K562 (cell line): ENCODE results near the gene GAMT. TPM values are rescaled to one million over a fixed set of nuclear protein-coding genes. Genes with fewer than 3 reads are reported as not detected.

ENCODE experiments used
- ATAC-seq: fragments of 200-7000 bp; cut with Tn5 transposase; 3 replicates; pipeline ENCODE4 v1.9.1; 2020; ENCODE audit warnings: moderate library complexity
- BruUV-seq: library from RNA; stranded (reverse); fragments of 400-500 nt; replicated peaks from 2 replicates; lab custom pipeline; 2021; lab: Mats Ljungman, UMichigan
- CTCF ChIA-PET: fragments of 300-600 bp; formaldehyde crosslinking; extraction: SDS; loops from one replicate; lab custom pipeline; 2021; ENCODE audit warnings: low intra/inter-chr PET ratio; lab: Yijun Ruan, JAX
- POLR2A ChIA-PET: fragments of 300-600, 350-650 bp; sonication (Branson Sonifier 250); formaldehyde crosslinking; extraction: SDS; loops from one replicate; lab custom pipeline; 2021; ENCODE audit warnings: antibody characterized with exemption, inconsistent platforms; lab: Yijun Ruan, JAX
- DNase-seq, 4 experiments: peaks; one replicate each; pipeline versions ENCODE4 v3.0.0 to v3.0.0-alpha.2; 2011 to 2018; ENCODE audit warnings: low spot score in 3 of 4, mixed read lengths in 3 of 4; ENCODE audit errors: extremely low read depth in 1 of 4
- FAIRE-seq: peaks from 2 replicates; lab custom pipeline; 2011; peaks lifted over from hg19 to GRCh38; lab: Jason Lieb, UNC
- H2AFZ ChIP-seq: 2 replicates; pipeline ENCODE4 v1.6.0; 2011; ENCODE audit warnings: low read depth, low read length, control low read depth, inconsistent platforms
- H3K27ac ChIP-seq: fragments of 200-600 bp; 3 replicates; pipeline ENCODE4 v1.8.0; 2011; ENCODE audit warnings: low read depth, mild to moderate bottlenecking, control low read depth, inconsistent platforms, low read length, moderate library complexity, mixed read lengths; ENCODE audit errors: extremely low read depth
- H3K27me3 ChIP-seq, 2 experiments: fragments of 300-600 bp in 1 of 2; 2 replicates in 1 of 2; 3 replicates in 1 of 2; pipeline versions ENCODE4 v1.6.0 to v1.8.0; 2011; ENCODE audit warnings: inconsistent platforms in 2 of 2, low read length in 2 of 2, mild to moderate bottlenecking in 1 of 2, mixed read lengths in 1 of 2, moderate library complexity in 1 of 2; ENCODE audit not compliant: control insufficient read depth in 2 of 2, insufficient read depth in 2 of 2
- H3K36me3 ChIP-seq: fragments of 300-600 bp; 3 replicates; pipeline ENCODE4 v1.8.0; 2011; ENCODE audit warnings: mild to moderate bottlenecking, low read length, inconsistent platforms; ENCODE audit not compliant: control insufficient read depth, insufficient read depth
- H3K4me1 ChIP-seq, 2 experiments: fragments of 200-600 bp in 1 of 2; replicated peaks in 1 of 2; 2 replicates in 1 of 2; 3 replicates in 1 of 2; pipeline versions ENCODE4 v1.5.1 to v1.8.0; 2011; ENCODE audit warnings: inconsistent platforms in 2 of 2, low read length in 2 of 2, mild to moderate bottlenecking in 1 of 2, mixed read lengths in 1 of 2, moderate library complexity in 1 of 2; ENCODE audit not compliant: control insufficient read depth in 2 of 2, insufficient read depth in 2 of 2
- H3K4me2 ChIP-seq: 2 replicates; pipeline ENCODE4 v1.6.1; 2011; ENCODE audit warnings: low read length, control low read depth, inconsistent platforms, mixed read lengths; ENCODE audit not compliant: insufficient read depth
- H3K4me3 ChIP-seq: fragments of 200-600 bp; sonication (generic), shearing (Covaris generic); 2 replicates; pipeline ENCODE4 v1.5.1; 2016; ENCODE audit warnings: control low read depth, inconsistent platforms
- H3K79me2 ChIP-seq: fragments of 200-600 bp; 3 replicates; pipeline ENCODE4 v1.8.0; 2011; ENCODE audit warnings: low read length, inconsistent platforms; ENCODE audit not compliant: control insufficient read depth, insufficient read depth
- H3K9ac ChIP-seq, 2 experiments: 2 replicates each; pipeline versions ENCODE4 v1.6.0 to v1.6.1; 2011; ENCODE audit warnings: low read depth in 2 of 2, low read length in 2 of 2, control low read depth in 1 of 2, inconsistent platforms in 1 of 2, mild to moderate bottlenecking in 1 of 2, mixed read lengths in 1 of 2; ENCODE audit not compliant: insufficient read depth in 1 of 2
- H3K9me1 ChIP-seq: one replicate; pipeline ENCODE4 v1.6.0; 2011; ENCODE audit warnings: inconsistent platforms, mild to moderate bottlenecking, low read length, moderate library complexity; ENCODE audit not compliant: control insufficient read depth, insufficient read depth
- H3K9me3 ChIP-seq: replicated peaks from 2 replicates; pipeline ENCODE4 v1.5.1; 2011; ENCODE audit warnings: low read depth, low read length, inconsistent platforms; ENCODE audit not compliant: control insufficient read depth, insufficient read depth
- H4K20me1 ChIP-seq: replicated peaks from 2 replicates; pipeline ENCODE4 v1.6.1; 2011; ENCODE audit warnings: low read length, inconsistent platforms, mixed read lengths; ENCODE audit not compliant: control insufficient read depth, insufficient read depth
- BCOR ChIP-seq: fragments of 450-650 bp; IDR thresholded peaks from 2 replicates; pipeline ENCODE4 v1.6.1; 2016
- BMI1 ChIP-seq: fragments of 150-350 bp; IDR thresholded peaks from 2 replicates; pipeline ENCODE4 v1.6.1; 2014; ENCODE audit warnings: low read length
- ESRRA ChIP-seq: fragments of 450-650 bp; IDR thresholded peaks from 2 replicates; pipeline ENCODE4 v1.6.1; 2014; ENCODE audit warnings: low read depth, mild to moderate bottlenecking, moderate library complexity, borderline replicate concordance
- GATA2 ChIP-seq: sonication (generic); formaldehyde crosslinking; IDR thresholded peaks from 2 replicates; pipeline ENCODE4 v1.4.0; 2020; ENCODE audit warnings: mild to moderate bottlenecking, missing genetic modification reagents
- HLTF ChIP-seq: fragments of 450-650 bp; IDR thresholded peaks from 2 replicates; pipeline ENCODE4 v1.6.1; 2016
- ID3 ChIP-seq, 2 experiments: fragments of 250-450 bp in 1 of 2; fragments of 450-650 bp in 1 of 2; sonication (Bioruptor Pico) in 1 of 2; IDR thresholded peaks; 2 replicates each; pipeline versions ENCODE4 v1.6.1 to v1.8.0; 2016 to 2021; ENCODE audit warnings: mild to moderate bottlenecking in 2 of 2, moderate library complexity in 2 of 2, missing compliant biosample characterization in 1 of 2, missing genetic modification characterization in 1 of 2
- IRF2 ChIP-seq: sonication (generic); formaldehyde crosslinking; IDR thresholded peaks from 2 replicates; pipeline ENCODE4 v1.8.1; 2022; ENCODE audit warnings: mild to moderate bottlenecking, missing genetic modification reagents
- MIER1 ChIP-seq: fragments of 450-650 bp; IDR thresholded peaks from 2 replicates; pipeline ENCODE4 v1.6.1; 2016; ENCODE audit warnings: antibody characterized with exemption, mild to moderate bottlenecking, low read depth
- MYC ChIP-seq, 2 experiments: fragments of 250-450 bp in 1 of 2; sonication (Bioruptor Pico) in 1 of 2; IDR thresholded peaks; 2 replicates each; pipeline versions ENCODE4 v1.5.1 to v1.6.1; 2012 to 2021; ENCODE audit warnings: low read depth in 2 of 2, borderline replicate concordance in 1 of 2, improper control_type of control experiment in 1 of 2, low read length in 1 of 2, mild to moderate bottlenecking in 1 of 2, moderate library complexity in 1 of 2
- NCOA1 ChIP-seq: fragments of 450-650 bp; IDR thresholded peaks from 2 replicates; pipeline ENCODE4 v1.6.1; 2016; ENCODE audit warnings: low read depth
- POLR2A ChIP-seq: fragments of 450-650 bp; conservative IDR thresholded peaks from 2 replicates; pipeline ENCODE4 v1.6.1; 2016
- POLR2G ChIP-seq: fragments of 200-400 bp; formaldehyde crosslinking; IDR thresholded peaks from 2 replicates; pipeline ENCODE4 v1.6.1; 2017; ENCODE audit warnings: low read depth, mild to moderate bottlenecking, antibody characterized with exemption, low read length, moderate library complexity
- RBBP5 ChIP-seq: fragments of 200-600 bp; sonication (generic); IDR thresholded peaks from 2 replicates; pipeline ENCODE4 v1.6.1; 2012; ENCODE audit warnings: borderline replicate concordance, mild to moderate bottlenecking, low read length, control low read depth, inconsistent platforms; ENCODE audit not compliant: insufficient read depth, poor library complexity, severe bottlenecking
- RCOR1 ChIP-seq, 2 experiments: IDR thresholded peaks; 2 replicates each; pipeline ENCODE4 v1.6.1; 2012; ENCODE audit warnings: low read depth in 2 of 2, low read length in 2 of 2, borderline replicate concordance in 1 of 2, improper control_type of control experiment in 1 of 2
- SPI1 ChIP-seq: IDR thresholded peaks from 2 replicates; pipeline ENCODE4 v1.6.1; 2011; ENCODE audit warnings: low read depth, low read length, control low read depth, borderline replicate concordance
- TRIM28 ChIP-seq: fragments of 450-650 bp; IDR thresholded peaks from 2 replicates; pipeline ENCODE4 v1.6.1; 2017
- ZBTB7A ChIP-seq: IDR thresholded peaks from 2 replicates; pipeline ENCODE4 v1.6.1; 2011; ENCODE audit warnings: low read depth, mild to moderate bottlenecking, low read length, moderate library complexity, borderline replicate concordance; ENCODE audit not compliant: control insufficient read depth
- ZC3H4 ChIP-seq: sonication (generic); formaldehyde crosslinking; IDR thresholded peaks from 2 replicates; pipeline ENCODE4 v1.9.0; 2021; ENCODE audit warnings: missing genetic modification reagents, borderline replicate concordance
- ZNF316 ChIP-seq: fragments of 450-650 bp; IDR thresholded peaks from 2 replicates; pipeline ENCODE4 v1.6.1; 2016
- WGBS: fragments of 100-300 bp; shearing (Covaris generic); methylation state at CpG from one replicate; pipeline ENCODE4 v1.1.6; 2016; ENCODE audit warnings: low coverage, mixed read lengths; ENCODE audit not compliant: insufficient coverage; ENCODE audit errors: missing lambda C conversion rate; 5-methylcytosine and 5-hydroxymethylcytosine counted together
- in situ Hi-C: fragments of 300-500 bp; cut with MboI; formaldehyde crosslinking; loops from 4 replicates; pipeline ENCODE4 v1.15.0; 2018; ENCODE audit warnings: inconsistent platforms, mixed read lengths
- intact Hi-C: fragments of 100-400 bp; cut with micrococcal nuclease; formaldehyde crosslinking; loops from 2 replicates; pipeline ENCODE4 v1.14.2; 2022
- polyA plus RNA-seq, 8 experiments: library from polyadenylated mRNA; depleted of rRNA in 4 of 8; stranded (reverse) in 5 of 8; unstranded in 3 of 8; fragments of >200 nt; fragmentation: Nextera tagmentation in 2 of 8; fragmentation: Illumina TruSeq in 1 of 8; extraction: Ambion mirVana in 2 of 8; extraction: Trizol in 1 of 8; gene quantifications; 2 replicates each; pipeline versions ENCODE4 v1.2.1 to v1.2.3, GENCODE V29; 2011 to 2014; ENCODE audit warnings: inconsistent platforms in 1 of 8, missing spikeins in 1 of 8
- total RNA-seq, 7 experiments: library from RNA; depleted of rRNA in 6 of 7; stranded (reverse); fragments of >200 nt in 6 of 7; fragmentation: Illumina TruSeq in 2 of 7; extraction: Trizol in 2 of 7; gene quantifications; 2 replicates each; pipeline versions ENCODE4 v1.2.1 to v1.2.3, GENCODE V29; 2011 to 2021; ENCODE audit warnings: low replicate concordance in 1 of 7

GAMT gene
- total and polyA plus RNA-seq, 9 of the 15 experiments (the other 6 are each of a cell fraction or from before 2014, with no cell fraction given), result 1.3 to 35.3 (median 27.2) TPM

- Histone ChIP-seq H3K4me1 (peaks cover 5 to 71% of the 10 kb centered on the region in 2 experiments; a peak in 3 of 5 replicates), H4K20me1 (no peaks in the 10 kb centered on the region), H3K27me3 (no peaks in the 10 kb centered on the region), H3K4me3 (peak overlapping the region; percentile 57), H3K9me3 (no peaks in the 10 kb centered on the region), H3K4me2 (peak overlapping the region; percentile 74), H3K9ac (peak overlapping the region; percentile 58 to 89), H3K27ac (peak overlapping the region; percentile 37), H3K79me2 (peaks cover 12% of the 10 kb centered on the region), H3K36me3 (peaks cover 19% of the 10 kb centered on the region; the same call in 1 of the 3 replicates), H3K9me1 (no peaks in the 10 kb centered on the region), H2AFZ (peak overlapping the region; percentile 93)
- ATAC-seq (peak; percentile 52), DNase-seq (peak; percentile 46 to 77 (median 58)), FAIRE-seq (peak; percentile 71)
- POLR2A ChIA-PET, result no interaction called here
- intact Hi-C loops, result no loop called here
- CTCF ChIA-PET, result no interaction called here
- 13% methylated on average over 27 of the region's 36 CpGs for WGBS
- BruUV-seq, result TSS peak; percentile 48
- in situ Hi-C loops, result no loop called here
- 0 out of 2 replicates have a peak, but pooled peaks have one; percentile 14 for TF ChIP-seq HLTF
- TF ChIP-seq GATA2, result 0 out of 2 replicates have a peak, but pooled peaks have one; percentile 23
- 0 out of 2 replicates have a peak, but pooled peaks have one; percentile 29 for TF ChIP-seq MIER1
- peak; percentile 43 for TF ChIP-seq RBBP5
- no peak for TF ChIP-seq MYC (IDR thresholded peaks at IDR 0.05; ENCODE audit: low read depth, low read length)
- TF ChIP-seq MYC (CRISPR knock-in tag; IDR thresholded peaks at IDR 0.05; ENCODE audit: borderline replicate concordance, low read depth), result peak; percentile 39; the same call in 1 of the 2 replicates
- no peak for TF ChIP-seq POLR2A
- TF ChIP-seq BMI1, result no peak
- no peak for TF ChIP-seq ZNF316
- peak; percentile 44; the same call in 1 of the 2 replicates for TF ChIP-seq SPI1
- TF ChIP-seq ESRRA, result 0 out of 2 replicates have a peak, but pooled peaks have one; percentile 43
- TF ChIP-seq RCOR1 (IDR thresholded peaks at IDR 0.05; ENCODE audit: borderline replicate concordance in 1 of 2, low read depth in 2 of 2, low read length in 2 of 2), result peak; percentile 75 to 96; a peak in 3 of 4 replicates
- TF ChIP-seq BCOR, result peak; percentile 99
- peak; percentile 21; the same call in 1 of the 2 replicates for TF ChIP-seq ZBTB7A
- TF ChIP-seq ZC3H4 (CRISPR knock-in tag), result no peak; the same call in 1 of the 2 replicates
- TF ChIP-seq IRF2 (CRISPR knock-in tag), result no peak
- no peak; the same call in 1 of the 2 replicates for TF ChIP-seq TRIM28
- TF ChIP-seq NCOA1, result no peak; the same call in 1 of the 2 replicates
- no peak for TF ChIP-seq ID3 (CRISPR knock-in tag; IDR thresholded peaks at IDR 0.05)
- peak; percentile 51; the same call in 1 of the 2 replicates for TF ChIP-seq ID3 (tag; IDR thresholded peaks at IDR 0.05)
- TF ChIP-seq POLR2G, result 0 out of 2 replicates have a peak, but pooled peaks have one; percentile 1
Measured at GRCh38 chr19:1400281-1401137, 833 bp downstream of the GAMT start.
